Upper lobe of right lung (tissue), 1 donor: ENCODE results near the gene GRM7. TPM values are rescaled to one million over a fixed set of nuclear protein-coding genes. Genes with fewer than 3 reads are reported as not detected.

ENCODE experiments used
- ATAC-seq: fragments of 200-7000 bp; cut with Tn5 transposase; one replicate; pipeline ENCODE4 v1.9.1; 2020; ENCODE audit warnings: mild to moderate bottlenecking, moderate library complexity
- DNase-seq: peaks from one replicate; pipeline ENCODE4 v3.0.0-alpha.2; 2020
- H3K27ac ChIP-seq: fragments of 200-600 bp; one replicate; pipeline ENCODE4 v1.8.0; 2022
- H3K27me3 ChIP-seq: fragments of 200-600 bp; one replicate; pipeline ENCODE4 v1.8.0; 2022; ENCODE audit warnings: mild to moderate bottlenecking
- H3K36me3 ChIP-seq: fragments of 200-600 bp; one replicate; pipeline ENCODE4 v1.8.0; 2022
- H3K4me1 ChIP-seq: fragments of 200-600 bp; one replicate; pipeline ENCODE4 v1.8.0; 2022
- H3K4me3 ChIP-seq: fragments of 200-600 bp; one replicate; pipeline ENCODE4 v1.8.0; 2022; ENCODE audit warnings: mild to moderate bottlenecking
- H3K9me3 ChIP-seq: fragments of 200-600 bp; one replicate; pipeline ENCODE4 v1.8.0; 2022
- intact Hi-C: fragments of 100-400 bp; cut with DNase I; formaldehyde crosslinking; loops from one replicate; pipeline ENCODE4 v1.11.0; 2022
- long read RNA-seq: library from polyadenylated mRNA; unstranded; transcript quantifications from one replicate; pipeline ENCODE4 v2.0.0, GENCODE V29; 2021
- total RNA-seq: library from RNA; stranded (reverse); fragmentation: NEBNext Ultra II Directional; extraction: Animal tissue kit (Norgen Biotek cat#: 25700); gene quantifications from one replicate; pipeline ENCODE4 v1.2.1, GENCODE V29; 2021
- TF ChIP-seq, protein P1 (sequence below): fragments of 200-600 bp; IDR thresholded peaks from one replicate; pipeline ENCODE4 v1.8.0; 2022; ENCODE audit warnings: antibody characterized with exemption
- donor health status: DM: no; HTN: yes; CAD: no; lungs with severe emphysema.

The GRM7 gene
- total RNA-seq: not detected
- long read RNA-seq: 0 reads

DNA sequence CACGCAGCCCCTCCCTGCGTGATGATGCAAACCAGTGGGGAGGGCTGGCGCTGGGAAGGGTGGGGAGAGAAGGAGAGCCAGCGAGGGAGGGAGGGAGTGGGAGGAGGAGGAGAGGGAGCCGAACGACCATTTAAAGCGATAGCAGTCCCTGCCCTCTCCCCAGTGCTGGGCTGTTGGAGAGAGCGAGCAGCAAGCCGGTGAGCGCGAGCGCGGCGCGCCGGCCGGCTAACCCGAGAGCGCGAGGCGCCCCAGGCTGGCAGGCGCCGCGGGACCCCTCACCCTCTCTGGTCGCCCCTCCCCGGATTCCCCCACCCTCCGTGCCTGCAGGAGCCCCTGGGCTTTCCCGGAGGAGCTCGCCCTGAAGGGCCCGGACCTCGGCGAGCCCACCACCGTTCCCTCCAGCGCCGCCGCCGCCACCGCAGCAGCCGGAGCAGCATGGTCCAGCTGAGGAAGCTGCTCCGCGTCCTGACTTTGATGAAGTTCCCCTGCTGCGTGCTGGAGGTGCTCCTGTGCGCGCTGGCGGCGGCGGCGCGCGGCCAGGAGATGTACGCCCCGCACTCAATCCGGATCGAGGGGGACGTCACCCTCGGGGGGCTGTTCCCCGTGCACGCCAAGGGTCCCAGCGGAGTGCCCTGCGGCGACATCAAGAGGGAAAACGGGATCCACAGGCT is at the start of gene GRM7:
TSS of gene GRM7 (plus strand) at position 162 of the 671 bp plus-strand sequence.
- TF ChIP-seq, protein P1, sequence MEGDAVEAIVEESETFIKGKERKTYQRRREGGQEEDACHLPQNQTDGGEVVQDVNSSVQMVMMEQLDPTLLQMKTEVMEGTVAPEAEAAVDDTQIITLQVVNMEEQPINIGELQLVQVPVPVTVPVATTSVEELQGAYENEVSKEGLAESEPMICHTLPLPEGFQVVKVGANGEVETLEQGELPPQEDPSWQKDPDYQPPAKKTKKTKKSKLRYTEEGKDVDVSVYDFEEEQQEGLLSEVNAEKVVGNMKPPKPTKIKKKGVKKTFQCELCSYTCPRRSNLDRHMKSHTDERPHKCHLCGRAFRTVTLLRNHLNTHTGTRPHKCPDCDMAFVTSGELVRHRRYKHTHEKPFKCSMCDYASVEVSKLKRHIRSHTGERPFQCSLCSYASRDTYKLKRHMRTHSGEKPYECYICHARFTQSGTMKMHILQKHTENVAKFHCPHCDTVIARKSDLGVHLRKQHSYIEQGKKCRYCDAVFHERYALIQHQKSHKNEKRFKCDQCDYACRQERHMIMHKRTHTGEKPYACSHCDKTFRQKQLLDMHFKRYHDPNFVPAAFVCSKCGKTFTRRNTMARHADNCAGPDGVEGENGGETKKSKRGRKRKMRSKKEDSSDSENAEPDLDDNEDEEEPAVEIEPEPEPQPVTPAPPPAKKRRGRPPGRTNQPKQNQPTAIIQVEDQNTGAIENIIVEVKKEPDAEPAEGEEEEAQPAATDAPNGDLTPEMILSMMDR: no peak
- no peaks in the 10 kb centered on the region for H3K4me1 ChIP-seq
- H3K36me3 ChIP-seq: no peaks in the 10 kb centered on the region
- H3K27me3 ChIP-seq: peaks cover 32% of the 10 kb centered on the region
- intact Hi-C loops: no loop called here
- peak; percentile 15 for ATAC-seq
- no peak within 1 kb of the TSS for H3K27ac ChIP-seq
- H3K9me3 ChIP-seq: no peaks in the 10 kb centered on the region
- no peak for DNase-seq
- no peak within 1 kb of the TSS for H3K4me3 ChIP-seq

DNA sequence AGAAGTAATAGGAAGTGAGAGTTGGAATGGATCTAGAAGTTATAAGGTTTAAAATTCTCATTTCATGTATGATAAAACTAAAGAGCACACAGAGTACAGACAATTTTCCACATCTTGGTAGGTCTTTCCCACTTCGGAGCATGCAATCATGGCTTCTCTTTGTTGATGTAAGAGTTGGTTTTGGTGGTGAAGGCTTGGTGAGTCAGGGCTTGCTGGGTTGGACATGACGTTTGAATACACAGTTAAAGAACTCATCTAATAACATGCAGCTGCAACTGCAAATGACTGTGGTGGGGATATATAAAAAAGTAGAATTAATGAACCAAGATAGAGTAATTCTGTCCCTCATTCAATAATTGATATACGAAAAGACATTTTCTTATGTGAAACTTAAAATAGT is 39.5 kb upstream of the GRM7 start:
- intact Hi-C loops: no loop called here

DNA sequence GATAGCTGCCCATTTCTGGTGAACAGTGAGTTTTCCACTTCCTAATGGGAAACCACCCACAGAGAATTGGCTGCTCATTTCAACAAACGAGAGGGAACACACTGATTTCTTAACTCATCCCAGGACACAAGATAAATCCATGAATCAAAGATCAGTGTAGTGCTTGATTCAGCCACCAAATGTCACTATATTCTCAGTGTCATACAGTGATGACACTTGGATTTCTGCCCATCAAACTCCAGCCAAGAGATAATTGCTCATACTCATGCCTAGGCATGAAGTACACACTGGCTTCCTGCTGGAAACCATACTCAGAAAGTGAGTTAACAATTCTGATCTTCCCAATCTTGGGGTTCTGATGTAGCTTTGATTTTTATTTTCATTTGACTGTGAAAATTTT is 35.4 kb upstream of the GRM7 start:
- no peaks in the 10 kb centered on the region for H3K4me1 ChIP-seq
- no peak overlapping the region for H3K27ac ChIP-seq
- H3K27me3 ChIP-seq: no peaks in the 10 kb centered on the region
- no peaks in the 10 kb centered on the region for H3K9me3 ChIP-seq
- ATAC-seq (no peak), DNase-seq (no peak)
- intact Hi-C loops: no loop called here
- no peak overlapping the region for H3K4me3 ChIP-seq
- TF ChIP-seq, protein P1: no peak
- H3K36me3 ChIP-seq: no peaks in the 10 kb centered on the region

More for the DNA sequence above, 39.5 kb upstream of the GRM7 start:
- H3K9me3 ChIP-seq: no peaks in the 10 kb centered on the region
- TF ChIP-seq, protein P1: no peak
- no peak for DNase-seq
- H3K27ac ChIP-seq: no peak overlapping the region
- no peaks in the 10 kb centered on the region for H3K4me1 ChIP-seq
- no peaks in the 10 kb centered on the region for H3K36me3 ChIP-seq
- ATAC-seq: no peak
- H3K27me3 ChIP-seq: no peaks in the 10 kb centered on the region
- H3K4me3 ChIP-seq: no peak overlapping the region

DNA sequence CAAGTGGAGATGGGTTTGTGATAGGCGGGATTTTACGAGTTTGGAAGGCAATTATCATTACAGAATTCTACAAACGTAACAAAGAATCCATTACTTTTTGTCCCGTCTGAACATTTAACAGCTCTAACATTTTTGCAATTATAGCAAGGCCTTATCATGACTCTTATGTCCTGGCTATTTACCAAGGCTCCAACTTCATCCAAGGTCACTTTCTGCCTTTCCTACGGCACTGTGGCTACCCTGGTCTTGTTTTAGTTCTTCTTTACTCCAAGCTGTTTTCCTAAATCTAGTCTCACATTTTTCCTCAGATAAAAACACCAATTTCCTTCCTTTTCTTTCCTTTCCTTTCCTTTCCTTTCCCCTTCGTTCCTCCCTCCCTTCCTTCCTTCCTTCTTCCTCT is 33.5 kb upstream of the GRM7 start:
- DNase-seq (no peak), ATAC-seq (no peak)
- H3K4me1 ChIP-seq: no peaks in the 10 kb centered on the region
- H3K27ac ChIP-seq: no peak overlapping the region
- no peaks in the 10 kb centered on the region for H3K27me3 ChIP-seq
- H3K9me3 ChIP-seq: no peaks in the 10 kb centered on the region
- no peak overlapping the region for H3K4me3 ChIP-seq
- intact Hi-C loops: no loop called here
- H3K36me3 ChIP-seq: no peaks in the 10 kb centered on the region
- TF ChIP-seq, protein P1: no peak

DNA sequence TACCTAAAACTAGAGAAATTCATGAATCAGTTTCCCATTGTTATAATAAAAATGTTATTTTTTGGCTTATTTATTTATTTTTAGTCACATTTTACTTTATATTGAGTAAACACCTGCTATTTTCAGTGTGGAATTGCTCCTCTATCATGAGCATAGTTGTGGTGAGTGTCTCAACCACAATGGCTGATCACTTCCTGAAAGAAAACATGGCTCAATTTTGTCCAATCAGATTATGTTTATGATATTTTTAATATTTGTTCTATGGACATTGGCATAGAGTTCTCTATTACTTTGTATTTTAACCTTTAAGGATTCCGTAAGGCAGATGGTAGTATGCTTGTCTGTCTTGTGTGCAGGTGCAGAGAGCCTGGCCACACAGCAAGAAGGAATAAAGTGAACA is 16.2 kb upstream of the GRM7 start:
- Histone ChIP-seq H3K9me3 (no peaks in the 10 kb centered on the region), H3K27ac (no peak overlapping the region), H3K36me3 (no peaks in the 10 kb centered on the region), H3K4me1 (no peaks in the 10 kb centered on the region), H3K4me3 (no peak overlapping the region), H3K27me3 (no peaks in the 10 kb centered on the region)
- ATAC-seq (no peak), DNase-seq (no peak)
- intact Hi-C loops: no loop called here
- TF ChIP-seq, protein P1: no peak

DNA sequence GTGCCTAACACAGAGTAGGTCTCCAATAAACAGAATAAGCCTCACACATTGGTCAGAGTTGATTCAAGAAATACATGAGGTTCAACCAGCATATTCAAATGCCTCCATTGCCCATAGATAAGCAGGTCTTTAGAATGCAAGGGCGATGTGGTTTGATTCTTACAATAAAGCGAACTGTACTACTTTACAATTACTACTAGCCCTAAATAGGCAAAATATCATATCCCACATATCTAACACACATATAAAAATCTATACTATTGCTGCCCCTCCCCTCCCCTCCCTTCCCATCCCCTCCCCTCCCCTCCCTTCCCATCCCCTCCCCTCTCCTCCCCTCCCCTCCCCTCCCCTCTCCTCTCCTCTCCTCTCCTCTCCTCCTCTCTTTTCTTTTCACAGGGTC is 6.7 kb upstream of the GRM7 start:
- Histone ChIP-seq H3K27ac (no peak overlapping the region), H3K4me3 (no peak overlapping the region), H3K27me3 (no peaks in the 10 kb centered on the region), H3K9me3 (no peaks in the 10 kb centered on the region), H3K36me3 (no peaks in the 10 kb centered on the region), H3K4me1 (no peaks in the 10 kb centered on the region)
- intact Hi-C loops: no loop called here
- TF ChIP-seq, protein P1: no peak
- ATAC-seq: no peak
- no peak for DNase-seq
